Measurements from ENCODE around the gene CDKN1B. TPM values are rescaled to one million over a fixed set of nuclear protein-coding genes. Genes with fewer than 3 reads are reported as not detected.

CDKN1B gene
- total and polyA plus RNA-seq, 2 donors (not counting 3 experiments of a cell fraction or from before 2014, with no cell fraction given): 12.7 to 40.8 TPM

DNA sequence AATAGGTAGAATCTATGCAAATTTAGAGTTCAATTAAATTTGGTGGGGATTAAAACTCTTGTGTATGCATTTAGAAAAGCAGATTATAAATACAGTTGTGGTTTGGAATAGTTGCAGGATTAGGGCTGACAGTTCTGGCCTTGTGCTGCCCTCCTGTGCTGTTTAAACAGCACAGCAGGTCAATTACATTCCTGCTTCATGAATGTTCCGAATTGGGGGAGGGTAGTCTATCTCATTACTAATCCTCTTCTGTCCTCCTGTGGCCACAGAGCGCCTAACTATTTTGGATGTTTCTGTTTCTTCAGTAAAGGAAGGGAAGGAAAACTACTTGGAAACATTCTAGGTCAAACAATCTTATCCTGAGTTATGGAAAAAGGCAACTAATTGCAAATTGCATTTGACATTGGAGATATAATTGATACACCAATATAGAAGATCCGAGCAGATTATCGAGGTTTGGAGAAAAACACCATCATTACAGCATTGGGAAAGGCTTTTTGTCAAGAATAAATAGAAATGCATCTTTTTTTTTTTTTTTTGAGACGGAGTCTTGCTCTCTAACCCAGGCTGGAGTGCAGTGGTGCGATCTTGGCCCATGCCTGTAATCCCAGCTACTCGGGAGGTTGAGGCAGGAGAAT, 12.5 kb upstream of the CDKN1B start:
- dilution Hi-C loops (cut with MboI; ENCODE audit: extremely low pct_ligation_motif_present, low sequenced_read_pairs): no loop called here

More for the DNA sequence above, 12.5 kb upstream of the CDKN1B start:
- Histone ChIP-seq H3K4me1 (ENCODE audit: control insufficient read depth, extremely low read depth, insufficient read depth, low read length) (no peaks in the 10 kb centered on the region), H3K9ac (replicated peaks; ENCODE audit: extremely low read depth, insufficient read depth, low read length) (no peak overlapping the region), H3K4me2 (ENCODE audit: insufficient read depth, low read length) (no peak overlapping the region), H3K9me3 (replicated peaks; ENCODE audit: control insufficient read depth, insufficient read depth, low read length) (no peaks in the 10 kb centered on the region), H3K27ac (ENCODE audit: insufficient read depth, low read depth, low read length) (no peak overlapping the region), H3K4me3 (replicated peaks in 1 of 3; ENCODE audit: insufficient read depth in 1 of 3, low read depth in 1 of 3, low read length in 3 of 3) (no peak overlapping the region), H3K79me2 (ENCODE audit: control insufficient read depth, insufficient read depth, low read length) (no peaks in the 10 kb centered on the region), H3K36me3 (ENCODE audit: control insufficient read depth in 2 of 2, extremely low read depth in 1 of 2, insufficient read depth in 2 of 2, low read length in 2 of 2) (no peaks in the 10 kb centered on the region), H2AFZ (ENCODE audit: low read depth, low read length) (no peak overlapping the region), H3K9me1 (replicated peaks; ENCODE audit: control insufficient read depth, extremely low read depth, insufficient read depth, low read length) (no peaks in the 10 kb centered on the region), H4K20me1 (replicated peaks; ENCODE audit: control insufficient read depth, extremely low read depth, insufficient read depth, low read length) (no peaks in the 10 kb centered on the region), H3K27me3 (ENCODE audit: control insufficient read depth in 2 of 2, insufficient read depth in 2 of 2, low read length in 2 of 2) (no peaks in the 10 kb centered on the region)
- CTCF ChIA-PET: interaction anchor here (1.0 to 1.8 kb wide), 6 partner anchors 15 to 669 kb away, joined by 4 to 6 read pairs (median 5); no protein-coding TSS in a partner anchor
- intact Hi-C loops (cut with micrococcal nuclease): loop anchor here (1.0 to 5.0 kb wide), 6 partner anchors 47 to 1120 kb away; no protein-coding TSS in a partner anchor
- FAIRE-seq (peak; percentile 85), DNase-seq (ENCODE audit: low read depth, low spot score) (peak; percentile 86)
- BruUV-seq (replicated peaks): no TSS peak
- TF ChIP-seq, protein P1, sequence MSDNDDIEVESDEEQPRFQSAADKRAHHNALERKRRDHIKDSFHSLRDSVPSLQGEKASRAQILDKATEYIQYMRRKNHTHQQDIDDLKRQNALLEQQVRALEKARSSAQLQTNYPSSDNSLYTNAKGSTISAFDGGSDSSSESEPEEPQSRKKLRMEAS (IDR thresholded peaks at IDR 0.05; ENCODE audit: insufficient read depth, insufficient read length): no peak
- TF ChIP-seq, protein P2, sequence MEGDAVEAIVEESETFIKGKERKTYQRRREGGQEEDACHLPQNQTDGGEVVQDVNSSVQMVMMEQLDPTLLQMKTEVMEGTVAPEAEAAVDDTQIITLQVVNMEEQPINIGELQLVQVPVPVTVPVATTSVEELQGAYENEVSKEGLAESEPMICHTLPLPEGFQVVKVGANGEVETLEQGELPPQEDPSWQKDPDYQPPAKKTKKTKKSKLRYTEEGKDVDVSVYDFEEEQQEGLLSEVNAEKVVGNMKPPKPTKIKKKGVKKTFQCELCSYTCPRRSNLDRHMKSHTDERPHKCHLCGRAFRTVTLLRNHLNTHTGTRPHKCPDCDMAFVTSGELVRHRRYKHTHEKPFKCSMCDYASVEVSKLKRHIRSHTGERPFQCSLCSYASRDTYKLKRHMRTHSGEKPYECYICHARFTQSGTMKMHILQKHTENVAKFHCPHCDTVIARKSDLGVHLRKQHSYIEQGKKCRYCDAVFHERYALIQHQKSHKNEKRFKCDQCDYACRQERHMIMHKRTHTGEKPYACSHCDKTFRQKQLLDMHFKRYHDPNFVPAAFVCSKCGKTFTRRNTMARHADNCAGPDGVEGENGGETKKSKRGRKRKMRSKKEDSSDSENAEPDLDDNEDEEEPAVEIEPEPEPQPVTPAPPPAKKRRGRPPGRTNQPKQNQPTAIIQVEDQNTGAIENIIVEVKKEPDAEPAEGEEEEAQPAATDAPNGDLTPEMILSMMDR (IDR thresholded peaks at IDR 0.05; ENCODE audit: extremely low read depth in 1 of 2, insufficient read depth in 1 of 2, low read depth in 1 of 2, low read length in 2 of 2): peak; percentile 80 to 93
- TF ChIP-seq JUN (IDR thresholded peaks at IDR 0.05; ENCODE audit: borderline replicate concordance, insufficient read depth, insufficient read length, low read depth): peak; percentile 9
- POLR2A ChIA-PET: no interaction called here

Measured in endothelial cell of umbilical vein (primary cell).